ENCODE results near the gene FADS1. TPM values are rescaled to one million over a fixed set of nuclear protein-coding genes. Genes with fewer than 3 reads are reported as not detected.
A peak's percentile ranks its signal among the peaks of the same experiment; 100 is the strongest.

FADS1 gene
- total and polyA plus RNA-seq, 2 of the 13 experiments (the other 11 are each of a cell fraction or from before 2014, with no cell fraction given) = 91.8 to 108 TPM

DNA sequence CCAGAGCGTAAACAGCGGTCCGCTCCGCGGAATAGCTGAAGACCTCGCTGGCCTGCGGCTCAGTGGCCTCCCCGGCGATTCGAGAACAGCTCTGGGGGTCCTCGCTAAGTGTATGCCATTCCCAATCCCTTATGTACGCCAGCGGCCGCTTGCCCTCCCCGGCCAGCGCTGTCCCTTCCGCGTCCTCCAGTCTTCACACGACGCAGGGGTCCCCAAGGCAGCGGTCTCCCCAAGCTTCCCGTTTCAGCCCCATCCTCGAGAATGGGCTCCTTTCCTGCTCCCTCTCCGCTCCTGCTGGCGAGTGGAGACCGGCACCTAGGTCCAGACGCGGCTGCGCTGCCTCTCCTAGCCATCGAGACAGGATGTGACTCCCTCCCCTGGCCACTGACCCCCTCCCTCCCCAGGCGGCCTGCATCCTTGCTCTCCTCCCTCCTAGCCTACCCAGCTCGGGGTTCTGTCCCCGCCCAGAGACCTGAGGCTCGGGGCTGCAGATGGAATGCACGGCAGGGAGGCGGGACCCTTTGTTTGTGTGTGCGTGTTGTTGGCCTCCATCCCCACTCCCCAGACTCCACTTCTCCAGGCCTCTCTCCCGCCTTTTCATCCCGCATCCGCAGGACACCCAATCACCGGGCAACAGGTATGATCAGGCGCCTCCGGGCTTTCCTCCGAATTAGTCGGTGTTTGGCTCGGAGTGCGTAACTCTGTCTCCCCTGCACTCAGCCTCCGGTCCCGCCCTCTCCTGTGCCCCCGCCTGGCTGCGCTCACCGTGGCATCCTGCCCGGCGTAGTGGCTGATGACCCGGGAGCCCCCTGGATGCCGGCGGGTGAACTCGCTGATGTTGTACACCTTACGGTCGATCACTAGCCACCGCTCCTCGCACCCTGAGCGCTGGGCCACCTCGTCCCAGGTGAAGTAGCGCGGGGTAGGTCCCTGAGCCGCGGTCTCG is 740 bp downstream of the FADS1 start (continued):
- TF ChIP-seq ERF (CRISPR knock-in tag; IDR thresholded peaks at IDR 0.05) (0 out of 2 replicates have a peak, but pooled peaks have one; percentile 65), ZNF333 (CRISPR knock-in tag; IDR thresholded peaks at IDR 0.05; ENCODE audit: borderline replicate concordance) (0 out of 2 replicates have a peak, but pooled peaks have one; percentile 81), MATR3 (CRISPR knock-in tag; IDR thresholded peaks at IDR 0.05) (no peak), U2AF1 (optimal IDR thresholded peaks at IDR 0.05; ENCODE audit: low read depth, low read length) (peak; percentile 86), RXRA (CRISPR knock-in tag; IDR thresholded peaks at IDR 0.05) (peak; percentile 7; the same call in 1 of the 2 replicates), ZFP82 (CRISPR knock-in tag; IDR thresholded peaks at IDR 0.05; ENCODE audit: borderline replicate concordance) (no peak; the same call in 1 of the 2 replicates), KDM1A (CRISPR knock-in tag; IDR thresholded peaks at IDR 0.05) (no peak)
- TF ChIP-seq, protein P1, sequence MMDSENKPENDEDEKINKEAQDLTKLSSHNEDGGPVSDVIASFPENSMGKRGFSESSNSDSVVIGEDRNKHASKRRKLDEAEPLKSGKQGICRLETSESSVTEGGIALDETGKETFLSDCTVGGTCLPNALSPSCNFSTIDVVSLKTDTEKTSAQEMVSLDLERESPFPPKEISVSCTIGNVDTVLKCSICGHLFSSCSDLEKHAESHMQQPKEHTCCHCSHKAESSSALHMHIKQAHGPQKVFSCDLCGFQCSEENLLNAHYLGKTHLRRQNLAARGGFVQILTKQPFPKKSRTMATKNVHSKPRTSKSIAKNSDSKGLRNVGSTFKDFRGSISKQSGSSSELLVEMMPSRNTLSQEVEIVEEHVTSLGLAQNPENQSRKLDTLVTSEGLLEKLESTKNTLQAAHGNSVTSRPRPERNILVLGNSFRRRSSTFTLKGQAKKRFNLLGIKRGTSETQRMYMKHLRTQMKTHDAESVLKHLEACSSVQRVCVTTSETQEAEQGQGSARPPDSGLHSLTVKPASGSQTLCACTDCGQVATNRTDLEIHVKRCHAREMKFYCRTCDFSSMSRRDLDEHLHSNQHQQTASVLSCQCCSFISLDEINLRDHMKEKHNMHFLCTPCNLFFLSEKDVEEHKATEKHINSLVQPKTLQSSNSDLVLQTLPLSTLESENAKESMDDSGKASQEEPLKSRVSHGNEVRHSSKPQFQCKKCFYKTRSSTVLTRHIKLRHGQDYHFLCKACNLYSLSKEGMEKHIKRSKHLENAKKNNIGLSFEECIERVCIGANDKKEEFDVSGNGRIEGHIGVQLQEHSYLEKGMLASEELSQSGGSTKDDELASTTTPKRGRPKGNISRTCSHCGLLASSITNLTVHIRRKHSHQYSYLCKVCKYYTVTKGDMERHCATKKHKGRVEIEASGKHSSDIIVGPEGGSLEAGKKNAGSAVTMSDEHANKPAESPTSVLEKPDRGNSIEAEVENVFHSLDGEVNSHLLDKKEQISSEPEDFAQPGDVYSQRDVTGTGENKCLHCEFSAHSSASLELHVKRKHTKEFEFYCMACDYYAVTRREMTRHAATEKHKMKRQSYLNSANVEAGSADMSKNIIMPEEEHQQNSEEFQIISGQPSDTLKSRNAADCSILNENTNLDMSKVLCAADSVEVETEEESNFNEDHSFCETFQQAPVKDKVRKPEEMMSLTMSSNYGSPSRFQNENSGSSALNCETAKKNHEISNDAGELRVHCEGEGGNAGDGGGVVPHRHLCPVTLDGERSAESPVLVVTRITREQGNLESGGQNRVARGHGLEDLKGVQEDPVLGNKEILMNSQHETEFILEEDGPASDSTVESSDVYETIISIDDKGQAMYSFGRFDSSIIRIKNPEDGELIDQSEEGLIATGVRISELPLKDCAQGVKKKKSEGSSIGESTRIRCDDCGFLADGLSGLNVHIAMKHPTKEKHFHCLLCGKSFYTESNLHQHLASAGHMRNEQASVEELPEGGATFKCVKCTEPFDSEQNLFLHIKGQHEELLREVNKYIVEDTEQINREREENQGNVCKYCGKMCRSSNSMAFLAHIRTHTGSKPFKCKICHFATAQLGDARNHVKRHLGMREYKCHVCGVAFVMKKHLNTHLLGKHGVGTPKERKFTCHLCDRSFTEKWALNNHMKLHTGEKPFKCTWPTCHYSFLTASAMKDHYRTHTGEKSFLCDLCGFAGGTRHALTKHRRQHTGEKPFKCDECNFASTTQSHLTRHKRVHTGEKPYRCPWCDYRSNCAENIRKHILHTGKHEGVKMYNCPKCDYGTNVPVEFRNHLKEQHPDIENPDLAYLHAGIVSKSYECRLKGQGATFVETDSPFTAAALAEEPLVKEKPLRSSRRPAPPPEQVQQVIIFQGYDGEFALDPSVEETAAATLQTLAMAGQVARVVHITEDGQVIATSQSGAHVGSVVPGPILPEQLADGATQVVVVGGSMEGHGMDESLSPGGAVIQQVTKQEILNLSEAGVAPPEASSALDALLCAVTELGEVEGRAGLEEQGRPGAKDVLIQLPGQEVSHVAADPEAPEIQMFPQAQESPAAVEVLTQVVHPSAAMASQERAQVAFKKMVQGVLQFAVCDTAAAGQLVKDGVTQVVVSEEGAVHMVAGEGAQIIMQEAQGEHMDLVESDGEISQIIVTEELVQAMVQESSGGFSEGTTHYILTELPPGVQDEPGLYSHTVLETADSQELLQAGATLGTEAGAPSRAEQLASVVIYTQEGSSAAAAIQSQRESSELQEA (CRISPR knock-in tag; IDR thresholded peaks at IDR 0.05; ENCODE audit: not compliant biosample characterization) = peak; percentile 5
- TF ChIP-seq, protein P2, sequence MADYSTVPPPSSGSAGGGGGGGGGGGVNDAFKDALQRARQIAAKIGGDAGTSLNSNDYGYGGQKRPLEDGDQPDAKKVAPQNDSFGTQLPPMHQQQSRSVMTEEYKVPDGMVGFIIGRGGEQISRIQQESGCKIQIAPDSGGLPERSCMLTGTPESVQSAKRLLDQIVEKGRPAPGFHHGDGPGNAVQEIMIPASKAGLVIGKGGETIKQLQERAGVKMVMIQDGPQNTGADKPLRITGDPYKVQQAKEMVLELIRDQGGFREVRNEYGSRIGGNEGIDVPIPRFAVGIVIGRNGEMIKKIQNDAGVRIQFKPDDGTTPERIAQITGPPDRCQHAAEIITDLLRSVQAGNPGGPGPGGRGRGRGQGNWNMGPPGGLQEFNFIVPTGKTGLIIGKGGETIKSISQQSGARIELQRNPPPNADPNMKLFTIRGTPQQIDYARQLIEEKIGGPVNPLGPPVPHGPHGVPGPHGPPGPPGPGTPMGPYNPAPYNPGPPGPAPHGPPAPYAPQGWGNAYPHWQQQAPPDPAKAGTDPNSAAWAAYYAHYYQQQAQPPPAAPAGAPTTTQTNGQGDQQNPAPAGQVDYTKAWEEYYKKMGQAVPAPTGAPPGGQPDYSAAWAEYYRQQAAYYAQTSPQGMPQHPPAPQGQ (CRISPR knock-in tag; IDR thresholded peaks at IDR 0.05; ENCODE audit: borderline replicate concordance) = no peak
- TF ChIP-seq, protein P3, sequence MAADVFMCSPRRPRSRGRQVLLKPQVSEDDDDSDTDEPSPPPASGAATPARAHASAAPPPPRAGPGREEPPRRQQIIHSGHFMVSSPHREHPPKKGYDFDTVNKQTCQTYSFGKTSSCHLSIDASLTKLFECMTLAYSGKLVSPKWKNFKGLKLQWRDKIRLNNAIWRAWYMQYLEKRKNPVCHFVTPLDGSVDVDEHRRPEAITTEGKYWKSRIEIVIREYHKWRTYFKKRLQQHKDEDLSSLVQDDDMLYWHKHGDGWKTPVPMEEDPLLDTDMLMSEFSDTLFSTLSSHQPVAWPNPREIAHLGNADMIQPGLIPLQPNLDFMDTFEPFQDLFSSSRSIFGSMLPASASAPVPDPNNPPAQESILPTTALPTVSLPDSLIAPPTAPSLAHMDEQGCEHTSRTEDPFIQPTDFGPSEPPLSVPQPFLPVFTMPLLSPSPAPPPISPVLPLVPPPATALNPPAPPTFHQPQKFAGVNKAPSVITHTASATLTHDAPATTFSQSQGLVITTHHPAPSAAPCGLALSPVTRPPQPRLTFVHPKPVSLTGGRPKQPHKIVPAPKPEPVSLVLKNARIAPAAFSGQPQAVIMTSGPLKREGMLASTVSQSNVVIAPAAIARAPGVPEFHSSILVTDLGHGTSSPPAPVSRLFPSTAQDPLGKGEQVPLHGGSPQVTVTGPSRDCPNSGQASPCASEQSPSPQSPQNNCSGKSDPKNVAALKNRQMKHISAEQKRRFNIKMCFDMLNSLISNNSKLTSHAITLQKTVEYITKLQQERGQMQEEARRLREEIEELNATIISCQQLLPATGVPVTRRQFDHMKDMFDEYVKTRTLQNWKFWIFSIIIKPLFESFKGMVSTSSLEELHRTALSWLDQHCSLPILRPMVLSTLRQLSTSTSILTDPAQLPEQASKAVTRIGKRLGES (CRISPR knock-in tag; IDR thresholded peaks at IDR 0.05; ENCODE audit: borderline replicate concordance) = no peak

Measured in HepG2 (cell line).